HL-60 (cell line): ENCODE measurements around the gene MYL9.

Experiments used
- DNase-seq, 2 experiments: peaks; one replicate each; pipeline ENCODE4 v3.0.0-alpha.2; 2010 to 2020; ENCODE audit warnings: low read depth in 1 of 2, low spot score in 1 of 2
- H3K27ac ChIP-seq: fragments of 250-450 bp; sonication (Bioruptor Pico); replicated peaks from 2 replicates; pipeline ENCODE4 v1.5.1; 2020; ENCODE audit warnings: mild to moderate bottlenecking, moderate library complexity
- H3K27me3 ChIP-seq: fragments of 250-450 bp; sonication (Bioruptor Pico); 2 replicates; pipeline ENCODE4 v1.5.1; 2021; ENCODE audit warnings: mild to moderate bottlenecking, moderate library complexity; ENCODE audit not compliant: insufficient read depth, poor library complexity, severe bottlenecking
- H3K4me3 ChIP-seq: replicated peaks from 2 replicates; pipeline ENCODE4 v1.5.1; 2011; ENCODE audit warnings: mild to moderate bottlenecking, control low read depth, low read length; ENCODE audit not compliant: insufficient read depth
- GABPA ChIP-seq: IDR thresholded peaks from 2 replicates; pipeline ENCODE4 v1.6.1; 2012; ENCODE audit warnings: low read depth
- POLR2AphosphoS5 ChIP-seq: IDR thresholded peaks from 2 replicates; pipeline ENCODE4 v1.6.1; 2012; ENCODE audit warnings: low read depth
- SPI1 ChIP-seq: IDR thresholded peaks from 2 replicates; pipeline ENCODE4 v1.6.1; 2012; ENCODE audit warnings: low read depth, mild to moderate bottlenecking, borderline replicate concordance
- TF ChIP-seq, protein P1 (sequence below): IDR thresholded peaks from 2 replicates; pipeline ENCODE4 v1.6.1; 2012; ENCODE audit warnings: low read depth; ENCODE audit not compliant: insufficient replicate concordance
- TF ChIP-seq, protein P2 (sequence below): IDR thresholded peaks from one replicate; pipeline ENCODE4 v1.5.1; 2011; ENCODE audit warnings: low read length, control low read depth, inconsistent platforms; ENCODE audit not compliant: insufficient read depth

MYL9 gene

DNA sequence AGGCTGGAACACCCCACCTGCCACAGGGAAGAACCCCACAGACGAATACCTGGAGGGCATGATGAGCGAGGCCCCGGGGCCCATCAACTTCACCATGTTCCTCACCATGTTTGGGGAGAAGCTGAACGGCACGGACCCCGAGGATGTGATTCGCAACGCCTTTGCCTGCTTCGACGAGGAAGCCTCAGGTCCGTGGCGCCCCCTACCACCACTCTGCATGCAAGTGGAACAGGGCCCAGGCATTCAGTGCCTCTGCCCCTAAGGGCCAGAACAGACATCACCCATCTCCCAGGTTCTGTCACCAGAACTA is 6.6 kb downstream of the MYL9 start:
- no peak for DNase-seq
- no peak overlapping the region for H3K27ac ChIP-seq
- TF ChIP-seq SPI1 (no peak), GABPA (no peak), POLR2AphosphoS5 (no peak)
- TF ChIP-seq, protein P1, sequence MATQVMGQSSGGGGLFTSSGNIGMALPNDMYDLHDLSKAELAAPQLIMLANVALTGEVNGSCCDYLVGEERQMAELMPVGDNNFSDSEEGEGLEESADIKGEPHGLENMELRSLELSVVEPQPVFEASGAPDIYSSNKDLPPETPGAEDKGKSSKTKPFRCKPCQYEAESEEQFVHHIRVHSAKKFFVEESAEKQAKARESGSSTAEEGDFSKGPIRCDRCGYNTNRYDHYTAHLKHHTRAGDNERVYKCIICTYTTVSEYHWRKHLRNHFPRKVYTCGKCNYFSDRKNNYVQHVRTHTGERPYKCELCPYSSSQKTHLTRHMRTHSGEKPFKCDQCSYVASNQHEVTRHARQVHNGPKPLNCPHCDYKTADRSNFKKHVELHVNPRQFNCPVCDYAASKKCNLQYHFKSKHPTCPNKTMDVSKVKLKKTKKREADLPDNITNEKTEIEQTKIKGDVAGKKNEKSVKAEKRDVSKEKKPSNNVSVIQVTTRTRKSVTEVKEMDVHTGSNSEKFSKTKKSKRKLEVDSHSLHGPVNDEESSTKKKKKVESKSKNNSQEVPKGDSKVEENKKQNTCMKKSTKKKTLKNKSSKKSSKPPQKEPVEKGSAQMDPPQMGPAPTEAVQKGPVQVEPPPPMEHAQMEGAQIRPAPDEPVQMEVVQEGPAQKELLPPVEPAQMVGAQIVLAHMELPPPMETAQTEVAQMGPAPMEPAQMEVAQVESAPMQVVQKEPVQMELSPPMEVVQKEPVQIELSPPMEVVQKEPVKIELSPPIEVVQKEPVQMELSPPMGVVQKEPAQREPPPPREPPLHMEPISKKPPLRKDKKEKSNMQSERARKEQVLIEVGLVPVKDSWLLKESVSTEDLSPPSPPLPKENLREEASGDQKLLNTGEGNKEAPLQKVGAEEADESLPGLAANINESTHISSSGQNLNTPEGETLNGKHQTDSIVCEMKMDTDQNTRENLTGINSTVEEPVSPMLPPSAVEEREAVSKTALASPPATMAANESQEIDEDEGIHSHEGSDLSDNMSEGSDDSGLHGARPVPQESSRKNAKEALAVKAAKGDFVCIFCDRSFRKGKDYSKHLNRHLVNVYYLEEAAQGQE = no peak
- TF ChIP-seq, protein P2, sequence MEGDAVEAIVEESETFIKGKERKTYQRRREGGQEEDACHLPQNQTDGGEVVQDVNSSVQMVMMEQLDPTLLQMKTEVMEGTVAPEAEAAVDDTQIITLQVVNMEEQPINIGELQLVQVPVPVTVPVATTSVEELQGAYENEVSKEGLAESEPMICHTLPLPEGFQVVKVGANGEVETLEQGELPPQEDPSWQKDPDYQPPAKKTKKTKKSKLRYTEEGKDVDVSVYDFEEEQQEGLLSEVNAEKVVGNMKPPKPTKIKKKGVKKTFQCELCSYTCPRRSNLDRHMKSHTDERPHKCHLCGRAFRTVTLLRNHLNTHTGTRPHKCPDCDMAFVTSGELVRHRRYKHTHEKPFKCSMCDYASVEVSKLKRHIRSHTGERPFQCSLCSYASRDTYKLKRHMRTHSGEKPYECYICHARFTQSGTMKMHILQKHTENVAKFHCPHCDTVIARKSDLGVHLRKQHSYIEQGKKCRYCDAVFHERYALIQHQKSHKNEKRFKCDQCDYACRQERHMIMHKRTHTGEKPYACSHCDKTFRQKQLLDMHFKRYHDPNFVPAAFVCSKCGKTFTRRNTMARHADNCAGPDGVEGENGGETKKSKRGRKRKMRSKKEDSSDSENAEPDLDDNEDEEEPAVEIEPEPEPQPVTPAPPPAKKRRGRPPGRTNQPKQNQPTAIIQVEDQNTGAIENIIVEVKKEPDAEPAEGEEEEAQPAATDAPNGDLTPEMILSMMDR = no peak
- no peaks in the 10 kb centered on the region for H3K27me3 ChIP-seq
- no peak overlapping the region for H3K4me3 ChIP-seq

DNA sequence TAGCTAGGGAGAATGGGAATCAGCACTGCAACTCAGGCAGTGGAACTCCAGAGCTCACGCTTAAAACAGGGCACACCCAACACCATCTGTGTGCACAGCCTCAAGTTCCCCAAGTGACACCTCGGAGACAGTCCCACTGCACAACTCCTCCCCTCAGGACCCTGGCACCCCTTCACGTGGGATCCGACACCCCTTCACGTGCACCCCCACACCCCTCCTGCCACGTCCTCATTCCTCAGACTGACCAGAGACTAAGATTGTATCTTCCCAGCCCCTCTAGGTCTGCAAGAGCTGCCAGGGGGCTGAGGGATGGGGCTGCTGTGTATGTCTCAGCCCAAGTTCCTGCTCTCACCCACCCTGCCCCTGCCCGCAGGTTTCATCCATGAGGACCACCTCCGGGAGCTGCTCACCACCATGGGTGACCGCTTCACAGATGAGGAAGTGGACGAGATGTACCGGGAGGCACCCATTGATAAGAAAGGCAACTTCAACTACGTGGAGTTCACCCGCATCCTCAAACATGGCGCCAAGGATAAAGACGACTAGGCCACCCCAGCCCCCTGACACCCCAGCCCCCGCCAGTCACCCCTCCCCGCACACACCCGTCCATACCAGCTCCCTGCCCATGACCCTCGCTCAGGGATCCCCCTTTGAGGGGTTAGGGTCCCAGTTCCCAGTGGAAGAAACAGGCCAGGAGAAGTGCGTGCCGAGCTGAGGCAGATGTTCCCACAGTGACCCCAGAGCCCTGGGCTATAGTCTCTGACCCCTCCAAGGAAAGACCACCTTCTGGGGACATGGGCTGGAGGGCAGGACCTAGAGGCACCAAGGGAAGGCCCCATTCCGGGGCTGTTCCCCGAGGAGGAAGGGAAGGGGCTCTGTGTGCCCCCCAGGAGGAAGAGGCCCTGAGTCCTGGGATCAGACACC is 7.6 kb downstream of the MYL9 start:
- Histone ChIP-seq H3K27me3 (no peaks in the 10 kb centered on the region), H3K4me3 (no peak overlapping the region), H3K27ac (no peak overlapping the region)
- DNase-seq = no peak
- TF ChIP-seq, protein P1 = no peak
- TF ChIP-seq SPI1 = 0 out of 2 replicates have a peak, but pooled peaks have one; percentile 6

DNA sequence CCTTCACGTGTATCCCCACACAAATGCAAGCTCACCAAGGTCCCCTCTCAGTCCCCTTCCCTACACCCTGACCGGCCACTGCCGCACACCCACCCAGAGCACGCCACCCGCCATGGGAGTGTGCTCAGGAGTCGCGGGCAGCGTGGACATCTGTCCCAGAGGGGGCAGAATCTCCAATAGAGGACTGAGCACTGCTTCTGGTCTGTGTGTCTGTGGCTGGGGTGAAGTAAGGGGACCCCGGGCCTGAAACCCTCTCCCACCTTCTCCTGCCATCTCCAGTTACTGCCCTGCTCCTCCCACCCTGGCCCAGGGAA is 8.3 kb downstream of the MYL9 start:
- TF ChIP-seq GABPA (no peak), SPI1 (no peak), POLR2AphosphoS5 (no peak)
- TF ChIP-seq, protein P1 = no peak
- TF ChIP-seq, protein P2 = no peak
- Histone ChIP-seq H3K27me3 (no peaks in the 10 kb centered on the region), H3K4me3 (no peak overlapping the region), H3K27ac (no peak overlapping the region)
- DNase-seq = no peak
